Bronchial epithelial cell (primary cell): Measurements from ENCODE around the gene H6PD. TPM values are rescaled to one million over a fixed set of nuclear protein-coding genes. Genes with fewer than 3 reads are reported as not detected.
A peak's percentile ranks its signal among the peaks of the same experiment; 100 is the strongest.

ENCODE experiments used
- DNase-seq: peaks from one replicate; pipeline ENCODE4 v3.0.0-alpha.2; 2010; ENCODE audit warnings: low read depth
- FAIRE-seq: peaks from 2 replicates; lab custom pipeline; 2011; peaks lifted over from hg19 to GRCh38; lab: Jason Lieb, UNC
- H3K27me3 ChIP-seq: 2 replicates; pipeline ENCODE4 v1.5.1; 2011; ENCODE audit warnings: low read length; ENCODE audit not compliant: control insufficient read depth, insufficient read depth
- H3K36me3 ChIP-seq: 2 replicates; pipeline ENCODE4 v1.5.1; 2011; ENCODE audit warnings: low read length; ENCODE audit not compliant: control insufficient read depth, insufficient read depth
- H3K4me3 ChIP-seq: 2 replicates; pipeline ENCODE4 v1.5.1; 2011; ENCODE audit warnings: mild to moderate bottlenecking, low read depth, low read length, control low read depth
- CTCF ChIP-seq: IDR thresholded peaks from 2 replicates; pipeline ENCODE4 v1.5.1; 2011; ENCODE audit warnings: mild to moderate bottlenecking, moderate library complexity, low read length, control low read depth, inconsistent platforms; ENCODE audit not compliant: insufficient read depth, severe bottlenecking
- total RNA-seq: library from RNA; depleted of rRNA; stranded (reverse); fragments of >200 nt; gene quantifications from 2 replicates; pipeline ENCODE4 v1.2.1, GENCODE V29; 2014

Gene H6PD
- total RNA-seq, 1 donor from 2014 or later, result 5.5 TPM

GRCh38 chr1:9314711-9315379, 80.3 kb downstream of the H6PD start:
- no peak for FAIRE-seq

GRCh38 chr1:9315411-9316079, 81.0 kb downstream of the H6PD start:
- peaks cover 6% of the 10 kb centered on the region for H3K36me3 ChIP-seq
- FAIRE-seq, result peak; percentile 43
- no peak overlapping the region for H3K4me3 ChIP-seq
- DNase-seq, result peak; percentile 69
- H3K27me3 ChIP-seq, result no peaks in the 10 kb centered on the region
- TF ChIP-seq CTCF, result no peak

More at GRCh38 chr1:9314711-9315379, 80.3 kb downstream of the H6PD start:
- Histone ChIP-seq H3K36me3 (peaks cover 6% of the 10 kb centered on the region), H3K27me3 (no peaks in the 10 kb centered on the region), H3K4me3 (no peak overlapping the region)
- DNase-seq, result no peak
- no peak for TF ChIP-seq CTCF

- FAIRE-seq, result no peak
- no peak for TF ChIP-seq CTCF
- peaks cover 6% of the 10 kb centered on the region for H3K36me3 ChIP-seq
- DNase-seq, result no peak
- no peak overlapping the region for H3K4me3 ChIP-seq
- no peaks in the 10 kb centered on the region for H3K27me3 ChIP-seq
These were observed 81.5 kb downstream of the H6PD start for GRCh38 chr1:9316080-9316444.

DNA sequence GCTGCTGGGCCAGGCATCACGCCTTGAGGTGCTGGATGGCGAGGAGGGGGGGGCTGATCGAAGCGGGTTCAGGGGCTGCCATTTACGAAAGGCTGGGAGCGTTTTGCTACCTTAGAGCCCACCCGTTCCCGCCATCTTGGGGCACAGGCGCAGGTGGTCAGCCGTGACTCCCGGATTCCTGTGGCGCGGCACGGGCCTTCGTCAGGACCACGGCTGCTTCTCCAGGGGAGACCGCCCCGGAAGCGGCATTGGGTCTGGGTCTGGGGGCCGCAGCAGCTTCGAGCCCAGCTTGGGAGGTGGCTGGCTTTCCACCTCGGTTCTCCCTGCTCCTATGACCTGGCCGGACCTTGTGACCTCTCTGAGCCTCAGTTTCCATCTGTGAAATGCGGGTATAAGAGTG, 81.9 kb downstream of the H6PD start:
- no peak for TF ChIP-seq CTCF
- no peak overlapping the region for H3K4me3 ChIP-seq
- FAIRE-seq, result no peak

DNA sequence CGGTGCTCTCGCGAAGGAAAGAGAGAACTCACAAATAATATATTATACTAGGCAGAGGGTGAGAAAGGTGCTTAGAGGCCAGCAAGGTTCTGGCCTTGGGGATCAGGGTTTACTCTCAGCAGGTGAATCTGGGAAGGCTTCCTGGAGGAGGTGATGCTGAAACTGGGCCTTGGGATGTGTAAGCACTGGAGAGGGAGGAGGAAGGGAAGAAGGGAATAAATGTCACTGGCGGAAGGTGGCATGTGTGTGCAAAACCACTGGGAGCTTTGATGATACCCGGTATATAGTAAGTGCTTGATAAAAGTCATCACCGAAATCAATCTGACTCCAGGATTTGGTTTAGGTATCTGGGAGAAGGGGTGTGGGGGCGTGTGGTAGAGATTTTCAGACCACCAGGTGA, 82.5 kb downstream of the H6PD start:
- FAIRE-seq, result no peak
- Histone ChIP-seq H3K27me3 (no peaks in the 10 kb centered on the region), H3K4me3 (no peak overlapping the region), H3K36me3 (peaks cover 6% of the 10 kb centered on the region)
- no peak for DNase-seq
- no peak for TF ChIP-seq CTCF

More for the DNA sequence above, 81.9 kb downstream of the H6PD start:
- no peak for DNase-seq
- no peaks in the 10 kb centered on the region for H3K27me3 ChIP-seq
- peaks cover 6% of the 10 kb centered on the region for H3K36me3 ChIP-seq
